ENCODE measurements around the gene CTNNBIP1. TPM values are rescaled to one million over a fixed set of nuclear protein-coding genes. Genes with fewer than 3 reads are reported as not detected.

The CTNNBIP1 gene
- total RNA-seq, 3 donors from 2014 or later (not counting 1 experiment from before 2014, with no cell fraction given), result 26.4 to 31.0 (median 29.8) TPM

DNA sequence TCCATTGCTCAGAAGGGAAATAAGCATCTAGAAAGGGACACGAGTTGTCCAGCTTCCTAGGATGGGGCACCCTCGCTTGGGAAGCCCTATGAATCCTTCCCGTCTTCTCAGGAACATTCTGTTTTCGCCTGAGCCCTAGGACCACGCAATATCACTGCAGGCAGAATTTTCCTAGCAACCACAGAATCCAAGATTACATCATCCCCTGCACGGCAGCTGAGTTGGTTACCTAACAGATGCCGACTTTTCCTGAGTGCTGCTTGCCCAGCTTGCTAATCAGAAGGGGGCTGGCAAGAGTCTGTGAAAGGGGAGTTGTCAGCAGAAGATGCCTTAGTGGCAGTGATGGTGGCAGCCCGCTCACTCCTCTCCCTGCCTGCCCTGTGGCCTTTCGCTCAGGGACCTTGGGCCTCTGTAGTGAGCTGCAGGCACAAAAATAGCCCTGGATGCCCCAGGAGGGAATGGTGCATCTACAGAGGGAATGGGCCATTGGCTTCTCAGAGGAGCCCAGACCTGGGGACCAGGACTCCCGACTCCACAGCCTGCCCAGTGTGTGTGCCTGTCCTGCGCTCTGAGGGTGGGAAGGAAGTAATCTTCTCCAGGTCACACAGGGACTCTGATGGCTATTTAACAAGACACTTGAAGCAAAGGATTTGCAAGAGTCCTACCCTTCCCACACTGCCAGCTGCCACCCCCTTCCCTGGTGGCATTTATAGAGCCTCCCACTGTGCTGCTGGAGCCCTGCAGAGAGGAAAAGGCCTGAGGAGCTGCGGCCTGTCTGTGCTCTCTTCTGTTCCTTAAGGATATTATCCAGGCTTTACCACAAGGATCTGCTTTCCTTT is 57.4 kb downstream of the CTNNBIP1 start:
- Mint-ChIP-seq H3K4me1 (no peaks in the 10 kb centered on the region), H3K4me3 (no peak overlapping the region), H3K9me3 (no peaks in the 10 kb centered on the region), H3K27ac (no peak overlapping the region), H3K36me3 (no peaks in the 10 kb centered on the region), H3K27me3 (ENCODE audit: low read depth in 2 of 2) (no peaks in the 10 kb centered on the region)
- peaks cover 15% of the 10 kb centered on the region for H3K4me1 ChIP-seq (ENCODE audit: control insufficient read depth, insufficient read depth, low read length)
- no peak for TF ChIP-seq CTCF (IDR thresholded peaks at IDR 0.05)
- no peak overlapping the region for H3K4me3 ChIP-seq (ENCODE audit: low read length)
- H3K27me3 ChIP-seq (ENCODE audit: control insufficient read depth, insufficient read depth, low read length), result no peaks in the 10 kb centered on the region
- DNase-seq (no peak), ATAC-seq (no peak)
- intact Hi-C loops (cut with micrococcal nuclease), result no loop called here
- H3K27ac ChIP-seq (ENCODE audit: low read length), result no peak overlapping the region
- peaks cover 19% of the 10 kb centered on the region for H3K36me3 ChIP-seq (ENCODE audit: control insufficient read depth, insufficient read depth, low read length)
- H3K9me3 ChIP-seq (ENCODE audit: control insufficient read depth, insufficient read depth, low read length), result peaks cover 3% of the 10 kb centered on the region
- WGBS (ENCODE audit: insufficient coverage), result 91% methylated on average over 12 of the region's 12 CpGs

DNA sequence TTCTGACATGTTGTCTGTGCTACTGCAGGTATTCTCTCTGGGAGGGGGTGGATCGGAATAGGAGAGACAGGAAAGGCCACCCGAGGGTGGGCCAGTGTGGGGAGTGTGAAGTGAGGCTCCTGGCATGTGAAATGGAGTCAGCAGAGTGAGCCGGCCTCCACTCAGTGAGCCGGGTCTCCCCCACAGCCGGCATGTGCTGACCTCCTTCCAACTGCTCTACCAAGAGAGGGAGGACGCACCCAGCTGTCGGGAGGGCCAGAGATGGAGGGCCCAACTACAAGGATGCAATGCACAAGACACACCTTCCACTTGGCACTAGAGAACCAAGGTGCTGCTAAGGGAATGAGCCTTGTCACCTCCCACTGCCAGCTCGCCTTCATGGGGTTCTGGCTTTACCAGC is 58.1 kb downstream of the CTNNBIP1 start:
- peaks cover 3% of the 10 kb centered on the region for H3K9me3 ChIP-seq (ENCODE audit: control insufficient read depth, insufficient read depth, low read length)
- Mint-ChIP-seq H3K4me1 (no peaks in the 10 kb centered on the region), H3K27ac (no peak overlapping the region), H3K9me3 (no peaks in the 10 kb centered on the region), H3K36me3 (no peaks in the 10 kb centered on the region), H3K27me3 (ENCODE audit: low read depth in 2 of 2) (no peaks in the 10 kb centered on the region), H3K4me3 (no peak overlapping the region)
- H3K4me3 ChIP-seq (ENCODE audit: low read length), result no peak overlapping the region
- peaks cover 15% of the 10 kb centered on the region for H3K4me1 ChIP-seq (ENCODE audit: control insufficient read depth, insufficient read depth, low read length)
- no peak overlapping the region for H3K27ac ChIP-seq (ENCODE audit: low read length)
- intact Hi-C loops (cut with micrococcal nuclease), result no loop called here
- ATAC-seq, result no peak
- no peak for DNase-seq
- TF ChIP-seq CTCF (IDR thresholded peaks at IDR 0.05), result no peak
- WGBS (ENCODE audit: insufficient coverage), result 88% methylated on average over 8 of the region's 8 CpGs
- H3K36me3 ChIP-seq (ENCODE audit: control insufficient read depth, insufficient read depth, low read length), result peaks cover 19% of the 10 kb centered on the region
- no peaks in the 10 kb centered on the region for H3K27me3 ChIP-seq (ENCODE audit: control insufficient read depth, insufficient read depth, low read length)

- Mint-ChIP-seq H3K4me1 (no peaks in the 10 kb centered on the region), H3K36me3 (no peaks in the 10 kb centered on the region), H3K27ac (no peak overlapping the region), H3K9me3 (no peaks in the 10 kb centered on the region), H3K4me3 (no peak overlapping the region), H3K27me3 (ENCODE audit: low read depth in 2 of 2) (no peaks in the 10 kb centered on the region)
- WGBS (ENCODE audit: insufficient coverage), result 22% methylated on average over 17 of the region's 18 CpGs
- H3K27ac ChIP-seq (ENCODE audit: low read length), result no peak overlapping the region
- peaks cover 15% of the 10 kb centered on the region for H3K4me1 ChIP-seq (ENCODE audit: control insufficient read depth, insufficient read depth, low read length)
- ATAC-seq, result no peak
- no peaks in the 10 kb centered on the region for H3K27me3 ChIP-seq (ENCODE audit: control insufficient read depth, insufficient read depth, low read length)
- H3K36me3 ChIP-seq (ENCODE audit: control insufficient read depth, insufficient read depth, low read length), result peaks cover 19% of the 10 kb centered on the region
- peaks cover 3% of the 10 kb centered on the region for H3K9me3 ChIP-seq (ENCODE audit: control insufficient read depth, insufficient read depth, low read length)
- H3K4me3 ChIP-seq (ENCODE audit: low read length), result peak overlapping the region; percentile 24
- intact Hi-C loops (cut with micrococcal nuclease), result no loop called here
- DNase-seq, result peak in 1 of 2 donors; percentile 20
- no peak for TF ChIP-seq CTCF (IDR thresholded peaks at IDR 0.05)
Measured at GRCh38 chr1:9850442-9851162, 59.5 kb downstream of the CTNNBIP1 start.
